ENCODE data around the gene RARG. TPM values are rescaled to one million over a fixed set of nuclear protein-coding genes. Genes with fewer than 3 reads are reported as not detected.

Gene RARG
- total and polyA plus RNA-seq, 2 of the 4 experiments (the other 2 are of a cell fraction): 7.9 to 30.9 TPM

GRCh38 chr12:53245286-53245685 is 13.3 kb upstream of the RARG start (continued):
- TF ChIP-seq ELK1 (IDR thresholded peaks at IDR 0.05; ENCODE audit: borderline replicate concordance, low read depth, low read length) (no peak), BHLHE40 (IDR thresholded peaks at IDR 0.05; ENCODE audit: low read depth, low read length) (no peak)

GRCh38 chr12:53244337-53244736 is 12.3 kb upstream of the RARG start:
- H2AK5ac ChIP-seq (ENCODE audit: low read depth, low read length): no peak overlapping the region
- H3K9ac ChIP-seq (ENCODE audit: low read depth, low read length): no peak overlapping the region
- no peaks in the 10 kb centered on the region for H3K9me3 ChIP-seq (ENCODE audit: control insufficient read depth, insufficient read depth, low read length)
- CTCF ChIA-PET: interaction anchor here (0.9 kb wide), 1 partner anchor 77 kb away, joined by 3 read pairs; no protein-coding TSS in a partner anchor
- H4K91ac ChIP-seq (ENCODE audit: insufficient read depth, low read depth, low read length): no peak overlapping the region
- no peak overlapping the region for H2AFZ ChIP-seq (replicated peaks; ENCODE audit: low read length, poor library complexity)
- ATAC-seq (ENCODE audit: low read depth) (no peak), DNase-seq (no peak)
- no peak overlapping the region for H2BK20ac ChIP-seq (ENCODE audit: low read depth, low read length)
- H4K20me1 ChIP-seq (ENCODE audit: insufficient read depth, low read length): no peaks in the 10 kb centered on the region; the same call in 1 of the 2 replicates
- H4K5ac ChIP-seq (ENCODE audit: low read depth, low read length): no peak overlapping the region
- no CpG with 5 or more reads among the region's 1 CpG for WGBS, 2 experiments (ENCODE audit: extremely low coverage in 2 of 2, insufficient read length in 1 of 2)
- POLR2A ChIA-PET (ENCODE audit: unreplicated experiment): no interaction called here
- intact Hi-C loops (cut with micrococcal nuclease): no loop called here
- no peak overlapping the region for H2BK15ac ChIP-seq (ENCODE audit: low read depth, low read length)
- H2BK5ac ChIP-seq (ENCODE audit: low read depth, low read length, poor library complexity, severe bottlenecking): no peak overlapping the region
- H3K14ac ChIP-seq (replicated peaks; ENCODE audit: low read depth, low read length): no peak overlapping the region
- no peaks in the 10 kb centered on the region for H3K36me3 ChIP-seq (ENCODE audit: control insufficient read depth, insufficient read depth, low read length)
- H3K18ac ChIP-seq (ENCODE audit: low read depth, low read length): no peak overlapping the region
- H4K8ac ChIP-seq (ENCODE audit: low read depth in 2 of 2, low read length in 2 of 2): no peak overlapping the region
- no peak overlapping the region for H2AK9ac ChIP-seq (replicated peaks; ENCODE audit: low read depth, low read length, poor library complexity)
- in situ Hi-C loops (cut with MboI; ENCODE audit: low sequenced_read_pairs): no loop called here
- peaks cover 35% of the 10 kb centered on the region for H3K27me3 ChIP-seq (ENCODE audit: control insufficient read depth, insufficient read depth, low read length)
- no peak overlapping the region for H3K4me3 ChIP-seq (ENCODE audit: insufficient read depth, low read depth, low read length)
- no TSS peak for BruUV-seq (replicated peaks)
- no peak overlapping the region for H3K4ac ChIP-seq (ENCODE audit: low read depth, low read length)
- H3K9me1 ChIP-seq (ENCODE audit: insufficient read depth, low read length): no peaks in the 10 kb centered on the region
- H3K4me2 ChIP-seq (ENCODE audit: low read depth, low read length): no peak overlapping the region
- no peak overlapping the region for H3K27ac ChIP-seq (ENCODE audit: insufficient read depth, low read length)
- no peak overlapping the region for H3K23ac ChIP-seq (ENCODE audit: low read depth, low read length)
- no peak overlapping the region for H3K56ac ChIP-seq (ENCODE audit: extremely low read depth, insufficient read depth, low read length)
- TF ChIP-seq NFE2L2 (IDR thresholded peaks at IDR 0.05; ENCODE audit: low read depth, low read length) (no peak), CEBPB (IDR thresholded peaks at IDR 0.05; ENCODE audit: low read depth, low read length) (no peak), FOS (IDR thresholded peaks at IDR 0.05; ENCODE audit: low read depth, low read length) (no peak), CHD1 (IDR thresholded peaks at IDR 0.05; ENCODE audit: low read depth, low read length) (no peak)
- no peaks in the 10 kb centered on the region for H3K79me1 ChIP-seq (ENCODE audit: low read depth in 1 of 2, low read length in 2 of 2)
- H3K4me1 ChIP-seq (ENCODE audit: control insufficient read depth, insufficient read depth, low read length): no peaks in the 10 kb centered on the region
- dilution Hi-C loops (cut with HindIII; ENCODE audit: low sequenced_read_pairs, unreplicated experiment): no loop called here
- H2BK120ac ChIP-seq (ENCODE audit: low read depth, low read length): no peak overlapping the region
